ENCODE data around the gene SLC37A4. TPM values are rescaled to one million over a fixed set of nuclear protein-coding genes. Genes with fewer than 3 reads are reported as not detected.

Gene SLC37A4
- total and polyA plus RNA-seq, 2 of the 13 experiments (the other 11 are each of a cell fraction or from before 2014, with no cell fraction given): 43.0 to 56.1 TPM

GRCh38 chr11:119026970-119027369 is 3.7 kb downstream of the SLC37A4 start (continued):
- TF ChIP-seq ZNF780A (CRISPR knock-in tag; IDR thresholded peaks at IDR 0.05) (no peak), TFAP4 (IDR thresholded peaks at IDR 0.05; ENCODE audit: borderline replicate concordance, low read depth) (no peak), ZNF788 (CRISPR knock-in tag; IDR thresholded peaks at IDR 0.05; ENCODE audit: borderline replicate concordance) (no peak), ZFP36 (IDR thresholded peaks at IDR 0.05; ENCODE audit: borderline replicate concordance, low read depth, low read length, partially characterized antibody) (no peak), ZNF740 (CRISPR knock-in tag; IDR thresholded peaks at IDR 0.05) (no peak), ATF2 (CRISPR knock-in tag; IDR thresholded peaks at IDR 0.05) (no peak), BCL6 (CRISPR knock-in tag; IDR thresholded peaks at IDR 0.05) (peak; percentile 19; the same call in 1 of the 2 replicates), ZNF615 (CRISPR knock-in tag; IDR thresholded peaks at IDR 0.05; ENCODE audit: borderline replicate concordance) (no peak), ZNF781 (CRISPR knock-in tag; IDR thresholded peaks at IDR 0.05; ENCODE audit: borderline replicate concordance, not compliant biosample characterization) (no peak), POLR2A (IDR thresholded peaks at IDR 0.05; ENCODE audit: insufficient read depth in 1 of 2, low read depth in 2 of 2, low read length in 2 of 2) (peak in 1 of 2 experiments; percentile 52; a peak in 2 of 4 replicates), ATRX (CRISPR knock-in tag; IDR thresholded peaks at IDR 0.05; ENCODE audit: borderline replicate concordance) (no peak), ZNF790 (CRISPR knock-in tag; IDR thresholded peaks at IDR 0.05; ENCODE audit: borderline replicate concordance) (no peak), ZNF782 (CRISPR knock-in tag; IDR thresholded peaks at IDR 0.05; ENCODE audit: borderline replicate concordance) (no peak), NR3C1 (CRISPR knock-in tag; IDR thresholded peaks at IDR 0.05) (no peak), MLXIP (CRISPR knock-in tag; IDR thresholded peaks at IDR 0.05; ENCODE audit: borderline replicate concordance) (no peak), NFE2L2 (IDR thresholded peaks at IDR 0.05; ENCODE audit: low read length) (no peak), NFRKB (IDR thresholded peaks at IDR 0.05) (no peak), HMG20B (CRISPR knock-in tag; conservative IDR thresholded peaks at IDR 0.05) (no peak), SIN3B (IDR thresholded peaks at IDR 0.05; ENCODE audit: low read length) (no peak), MAX (IDR thresholded peaks at IDR 0.05) (no peak), ZNF235 (CRISPR knock-in tag; IDR thresholded peaks at IDR 0.05; ENCODE audit: borderline replicate concordance) (no peak), NFIC (IDR thresholded peaks at IDR 0.05; ENCODE audit: low read length) (no peak), ZNF24 (IDR thresholded peaks at IDR 0.05) (no peak), TGIF2 (CRISPR knock-in tag; IDR thresholded peaks at IDR 0.05) (0 out of 2 replicates have a peak, but pooled peaks have one; percentile 46), GATAD1 (CRISPR knock-in tag; IDR thresholded peaks at IDR 0.05) (0 out of 2 replicates have a peak, but pooled peaks have one; percentile 10), NFYC (CRISPR knock-in tag; IDR thresholded peaks at IDR 0.05) (no peak), MIXL1 (CRISPR knock-in tag; IDR thresholded peaks at IDR 0.05) (peak; percentile 31; the same call in 1 of the 2 replicates)

Data from HepG2 (cell line).